ACC112 (cell line): ENCODE measurements around the gene POLDIP2.
A peak's percentile ranks its signal among the peaks of the same experiment; 100 is the strongest.

Source experiments
- H2AFZ ChIP-seq: fragments of 200-600 bp; sonication (generic); one replicate; pipeline ENCODE4 v1.6.0; 2017; ENCODE audit warnings: antibody characterized with exemption, low read length; ENCODE audit not compliant: unreplicated experiment
- H3K27ac ChIP-seq: fragments of 200-600 bp; sonication (generic); 2 replicates; pipeline ENCODE4 v1.5.1; 2014; ENCODE audit warnings: low read depth, mild to moderate bottlenecking, antibody characterized with exemption, low read length, moderate library complexity
- H3K27me3 ChIP-seq: fragments of 200-600 bp; sonication (generic); 2 replicates; pipeline ENCODE4 v1.6.1; 2014; ENCODE audit warnings: mild to moderate bottlenecking, antibody characterized with exemption, low read length, moderate library complexity, mixed read lengths; ENCODE audit not compliant: insufficient read depth
- H3K36me3 ChIP-seq: fragments of 200-600 bp; sonication (generic); 2 replicates; pipeline ENCODE4 v1.6.1; 2016; ENCODE audit warnings: mild to moderate bottlenecking, antibody characterized with exemption, low read length, moderate library complexity, mixed read lengths; ENCODE audit not compliant: insufficient read depth
- H3K4me1 ChIP-seq: fragments of 200-600 bp; sonication (generic); one replicate; pipeline ENCODE4 v1.6.1; 2016; ENCODE audit warnings: low read length, mixed read lengths; ENCODE audit not compliant: insufficient read depth, unreplicated experiment, control insufficient read depth
- H3K4me3 ChIP-seq: fragments of 200-600 bp; sonication (generic); 2 replicates; pipeline ENCODE4 v1.5.1; 2014; ENCODE audit warnings: mild to moderate bottlenecking, low read depth, low read length
- H3K79me2 ChIP-seq: fragments of 200-600 bp; sonication (generic); one replicate; pipeline ENCODE4 v1.6.0; 2016; ENCODE audit warnings: low read length; ENCODE audit not compliant: control insufficient read depth, unreplicated experiment, insufficient read depth

POLDIP2 gene

GRCh38 chr17:28335201-28335958 is 21.9 kb downstream of the POLDIP2 start, which contains the start of the genes IFT20 and TNFAIP1:
TSS of gene IFT20 (minus strand) at chr17:28335472. CDS start at chr17:28331985, 3,487 bp downstream.
TSS of gene TNFAIP1 (plus strand) at chr17:28335761. CDS start at chr17:28339522, 3,761 bp downstream.
- peaks cover 2% of the 10 kb centered on the region; the same call in 1 of the 2 replicates for H3K36me3 ChIP-seq
- H3K79me2 ChIP-seq, result peaks cover 66% of the 10 kb centered on the region
- peak within 1 kb of the TSS; percentile 92 for H2AFZ ChIP-seq
- peaks cover 32% of the 10 kb centered on the region for H3K4me1 ChIP-seq
- peak within 1 kb of the TSS; percentile 87 for H3K27ac ChIP-seq
- H3K4me3 ChIP-seq, result peak within 1 kb of the TSS; percentile 99
- no peaks in the 10 kb centered on the region for H3K27me3 ChIP-seq

- H3K27ac ChIP-seq, result peak overlapping the region; percentile 87
- peaks cover 62% of the 10 kb centered on the region for H3K79me2 ChIP-seq
- peak overlapping the region; percentile 99 for H3K4me3 ChIP-seq
- H3K27me3 ChIP-seq, result no peaks in the 10 kb centered on the region
- peaks cover 32% of the 10 kb centered on the region for H3K4me1 ChIP-seq
- peak overlapping the region; percentile 92 for H2AFZ ChIP-seq
- no peaks in the 10 kb centered on the region for H3K36me3 ChIP-seq
Observed at GRCh38 chr17:28334666-28335200, 22.6 kb downstream of the POLDIP2 start.

DNA sequence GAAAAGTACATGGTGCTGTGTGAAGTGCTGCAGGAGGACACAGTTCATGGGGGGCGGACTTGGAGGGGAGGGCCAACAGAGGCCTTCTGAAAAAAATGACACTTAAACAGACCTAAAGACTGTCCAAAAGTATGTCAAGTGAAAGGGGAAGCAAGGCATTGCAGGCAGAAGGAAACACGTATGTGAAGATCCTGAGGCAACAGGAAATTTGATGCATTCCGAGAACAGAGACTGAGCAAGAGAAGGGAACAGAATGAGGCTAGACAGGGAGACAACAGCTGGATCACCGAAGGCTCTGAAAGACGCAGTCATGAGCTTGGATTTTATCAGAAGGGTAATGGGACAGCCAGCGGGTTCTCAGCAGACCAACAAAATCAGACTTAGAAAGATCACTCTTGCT is 23.2 kb downstream of the POLDIP2 start:
- Histone ChIP-seq H3K4me3 (peak overlapping the region; percentile 99), H3K27ac (no peak overlapping the region), H3K79me2 (peaks cover 57% of the 10 kb centered on the region), H2AFZ (no peak overlapping the region), H3K36me3 (no peaks in the 10 kb centered on the region; the same call in 1 of the 2 replicates), H3K4me1 (peaks cover 32% of the 10 kb centered on the region), H3K27me3 (no peaks in the 10 kb centered on the region)

- Histone ChIP-seq H3K27me3 (no peaks in the 10 kb centered on the region), H2AFZ (no peak overlapping the region), H3K4me3 (no peak overlapping the region; the same call in 1 of the 2 replicates), H3K79me2 (peaks cover 52% of the 10 kb centered on the region), H3K27ac (no peak overlapping the region), H3K36me3 (peaks cover 10% of the 10 kb centered on the region; the same call in 1 of the 2 replicates), H3K4me1 (peaks cover 26% of the 10 kb centered on the region)
Observed at GRCh38 chr17:28333083-28333746, 24.1 kb downstream of the POLDIP2 start.

- H3K27ac ChIP-seq, result no peak overlapping the region
- no peak overlapping the region for H2AFZ ChIP-seq
- peaks cover 39% of the 10 kb centered on the region for H3K79me2 ChIP-seq
- H3K4me1 ChIP-seq, result peaks cover 16% of the 10 kb centered on the region
- H3K4me3 ChIP-seq, result no peak overlapping the region
- peaks cover 10% of the 10 kb centered on the region; the same call in 1 of the 2 replicates for H3K36me3 ChIP-seq
- H3K27me3 ChIP-seq, result no peaks in the 10 kb centered on the region
Observed at GRCh38 chr17:28331891-28332420, 25.4 kb downstream of the POLDIP2 start.

DNA sequence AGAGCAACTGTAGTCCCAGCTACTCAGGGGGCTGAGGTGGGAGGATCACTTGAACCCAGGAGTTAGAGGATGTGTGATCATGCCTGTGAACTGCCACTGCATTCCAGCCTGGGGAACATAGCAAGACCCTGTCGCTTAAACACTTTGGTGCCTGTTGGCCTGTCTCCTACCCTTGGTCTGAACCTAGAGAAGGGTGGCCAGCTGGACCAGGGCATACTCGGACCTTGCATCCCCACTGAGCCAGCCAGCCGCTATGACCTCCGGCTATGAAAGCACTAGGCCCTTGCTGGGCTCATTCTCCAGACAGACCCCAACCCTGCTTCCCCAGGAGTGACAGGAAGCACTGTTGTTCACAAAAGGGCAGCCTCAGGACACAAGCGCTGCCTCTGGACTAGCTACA is 26.7 kb downstream of the POLDIP2 start:
- Histone ChIP-seq H3K27ac (no peak overlapping the region), H3K79me2 (peaks cover 29% of the 10 kb centered on the region), H3K36me3 (peaks cover 10% of the 10 kb centered on the region; the same call in 1 of the 2 replicates), H3K4me3 (no peak overlapping the region), H2AFZ (no peak overlapping the region), H3K27me3 (no peaks in the 10 kb centered on the region), H3K4me1 (peaks cover 9% of the 10 kb centered on the region)

- H3K79me2 ChIP-seq, result peaks cover 11% of the 10 kb centered on the region
- H3K4me3 ChIP-seq, result no peak overlapping the region
- H3K4me1 ChIP-seq, result no peaks in the 10 kb centered on the region
- H2AFZ ChIP-seq, result no peak overlapping the region
- H3K27ac ChIP-seq, result no peak overlapping the region
- H3K36me3 ChIP-seq, result peaks cover 10% of the 10 kb centered on the region; the same call in 1 of the 2 replicates
- no peaks in the 10 kb centered on the region for H3K27me3 ChIP-seq
Observed at GRCh38 chr17:28328325-28328724, 29.0 kb downstream of the POLDIP2 start.

DNA sequence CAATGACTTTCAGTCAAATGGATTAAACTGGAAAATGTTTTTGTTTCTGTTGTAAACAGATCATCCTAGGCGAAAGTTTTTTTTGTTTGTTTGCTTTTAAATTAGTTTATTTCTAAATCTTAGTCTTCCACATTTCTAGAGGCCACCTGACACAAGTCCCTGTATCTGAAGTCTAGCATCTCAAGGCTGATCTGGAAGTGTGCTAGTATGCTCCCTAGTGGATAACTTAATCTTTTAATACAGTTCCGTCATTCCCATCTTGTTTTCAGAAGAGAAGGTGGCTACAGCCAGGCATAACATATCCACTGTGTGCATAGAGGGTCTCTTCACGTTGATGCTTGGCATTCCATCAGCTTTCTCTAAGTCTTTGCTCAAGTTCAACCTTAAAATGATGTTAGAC is 29.6 kb downstream of the POLDIP2 start:
- H3K4me3 ChIP-seq, result no peak overlapping the region
- no peak overlapping the region for H3K27ac ChIP-seq
- no peak overlapping the region for H2AFZ ChIP-seq
- H3K36me3 ChIP-seq, result peaks cover 10% of the 10 kb centered on the region; the same call in 1 of the 2 replicates
- H3K79me2 ChIP-seq, result peaks cover 4% of the 10 kb centered on the region
- no peaks in the 10 kb centered on the region for H3K27me3 ChIP-seq
- H3K4me1 ChIP-seq, result no peaks in the 10 kb centered on the region

GRCh38 chr17:28327031-28327607 is 30.2 kb downstream of the POLDIP2 start:
- Histone ChIP-seq H2AFZ (no peak overlapping the region), H3K79me2 (peaks cover under 1% of the 10 kb centered on the region), H3K4me3 (no peak overlapping the region), H3K27me3 (no peaks in the 10 kb centered on the region), H3K27ac (no peak overlapping the region), H3K36me3 (peaks cover 10% of the 10 kb centered on the region; the same call in 1 of the 2 replicates), H3K4me1 (no peaks in the 10 kb centered on the region)

- Histone ChIP-seq H3K27me3 (no peaks in the 10 kb centered on the region), H3K27ac (no peak overlapping the region), H2AFZ (no peak overlapping the region), H3K4me1 (no peaks in the 10 kb centered on the region), H3K36me3 (peaks cover 10% of the 10 kb centered on the region; the same call in 1 of the 2 replicates), H3K4me3 (no peak overlapping the region), H3K79me2 (no peaks in the 10 kb centered on the region)
Observed at GRCh38 chr17:28326114-28326513, 31.2 kb downstream of the POLDIP2 start.
